Epithelial cell of proximal tubule (primary cell): ENCODE measurements around the gene CTNND2. TPM values are rescaled to one million over a fixed set of nuclear protein-coding genes. Genes with fewer than 3 reads are reported as not detected.

Experiments
- DNase-seq: peaks from one replicate; pipeline ENCODE4 v3.0.0-alpha.2; 2011; ENCODE audit warnings: low read depth
- H3K4me3 ChIP-seq: 2 replicates; pipeline ENCODE4 v1.5.1; 2011; ENCODE audit warnings: low read depth, mild to moderate bottlenecking, low read length
- total RNA-seq: library from RNA; depleted of rRNA; stranded (reverse); fragments of >200 nt; gene quantifications from 2 replicates; pipeline ENCODE4 v1.2.3, GENCODE V29; 2015
- TF ChIP-seq, protein P1 (sequence below): conservative IDR thresholded peaks from 2 replicates; pipeline ENCODE4 v1.5.1; 2012; ENCODE audit warnings: low read depth, mild to moderate bottlenecking, low read length

Gene CTNND2
- total RNA-seq, 1 donor from 2014 or later: 0.12 TPM

DNA sequence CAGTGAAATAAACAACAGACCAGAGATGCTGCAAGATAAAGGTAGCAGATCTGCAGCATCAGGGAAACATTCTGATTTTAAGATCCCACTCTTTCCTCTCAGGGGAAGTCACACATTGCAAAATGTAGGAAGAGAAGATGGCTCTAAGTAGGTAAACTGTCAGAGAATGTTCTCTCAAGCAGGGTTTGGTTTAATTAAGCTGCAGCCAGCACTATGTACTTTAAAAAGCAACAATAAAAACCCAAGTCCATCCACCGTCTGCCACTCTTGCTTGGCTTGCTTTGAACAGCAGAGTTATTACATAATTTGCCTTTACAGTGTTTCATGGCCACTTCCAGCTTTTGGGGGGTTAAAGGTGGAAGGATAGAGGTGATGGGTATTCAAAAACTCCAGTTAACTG is 800.0 kb downstream of the CTNND2 start:
- TF ChIP-seq, protein P1, sequence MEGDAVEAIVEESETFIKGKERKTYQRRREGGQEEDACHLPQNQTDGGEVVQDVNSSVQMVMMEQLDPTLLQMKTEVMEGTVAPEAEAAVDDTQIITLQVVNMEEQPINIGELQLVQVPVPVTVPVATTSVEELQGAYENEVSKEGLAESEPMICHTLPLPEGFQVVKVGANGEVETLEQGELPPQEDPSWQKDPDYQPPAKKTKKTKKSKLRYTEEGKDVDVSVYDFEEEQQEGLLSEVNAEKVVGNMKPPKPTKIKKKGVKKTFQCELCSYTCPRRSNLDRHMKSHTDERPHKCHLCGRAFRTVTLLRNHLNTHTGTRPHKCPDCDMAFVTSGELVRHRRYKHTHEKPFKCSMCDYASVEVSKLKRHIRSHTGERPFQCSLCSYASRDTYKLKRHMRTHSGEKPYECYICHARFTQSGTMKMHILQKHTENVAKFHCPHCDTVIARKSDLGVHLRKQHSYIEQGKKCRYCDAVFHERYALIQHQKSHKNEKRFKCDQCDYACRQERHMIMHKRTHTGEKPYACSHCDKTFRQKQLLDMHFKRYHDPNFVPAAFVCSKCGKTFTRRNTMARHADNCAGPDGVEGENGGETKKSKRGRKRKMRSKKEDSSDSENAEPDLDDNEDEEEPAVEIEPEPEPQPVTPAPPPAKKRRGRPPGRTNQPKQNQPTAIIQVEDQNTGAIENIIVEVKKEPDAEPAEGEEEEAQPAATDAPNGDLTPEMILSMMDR: no peak
- no peak overlapping the region for H3K4me3 ChIP-seq
- no peak for DNase-seq

DNA sequence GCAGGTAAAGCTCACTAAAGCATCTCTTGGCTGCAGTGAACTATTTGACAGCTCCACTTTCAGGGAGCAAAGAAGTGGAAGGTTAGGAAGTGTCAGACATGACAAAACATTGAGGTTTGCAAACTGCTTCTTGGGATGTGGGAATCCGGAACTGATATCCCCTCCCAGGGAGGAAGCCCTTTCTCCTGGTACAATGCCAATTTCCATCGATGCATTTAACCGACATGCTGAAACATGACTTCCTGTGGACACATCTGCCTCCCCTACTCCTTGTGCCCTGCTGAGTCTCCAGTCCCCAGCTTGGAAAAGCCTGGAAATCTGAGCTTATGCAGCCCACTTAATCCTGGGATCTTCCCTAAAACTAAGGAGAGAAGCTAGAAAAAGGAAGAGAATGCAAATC is 820.1 kb downstream of the CTNND2 start:
- TF ChIP-seq, protein P1: no peak
- H3K4me3 ChIP-seq: no peak overlapping the region
- DNase-seq: no peak

DNA sequence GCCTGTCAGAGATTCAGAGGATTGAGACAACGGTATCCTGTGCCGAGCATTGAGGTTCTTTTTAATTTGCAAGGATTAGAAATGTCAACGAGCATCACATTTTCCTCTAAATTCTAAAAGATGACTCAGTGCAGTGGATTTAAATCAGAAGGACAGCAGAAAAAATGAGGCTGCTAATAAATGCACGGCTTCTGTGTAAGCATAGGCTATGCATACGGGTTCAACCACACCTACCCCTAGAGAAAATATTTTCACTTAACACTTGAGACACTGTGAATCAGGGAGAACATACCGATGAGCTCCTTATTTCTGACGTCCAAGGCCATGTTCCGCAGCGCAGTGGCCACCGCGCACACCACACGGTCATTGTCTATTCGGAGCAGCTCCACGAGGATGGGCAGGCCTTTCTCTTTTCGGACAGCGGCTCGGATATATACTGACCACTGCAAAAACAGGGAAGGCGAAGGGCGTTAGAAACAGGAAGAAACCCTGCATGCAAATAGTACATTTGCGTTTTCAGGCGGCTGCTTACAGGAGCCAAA is 821.8 kb downstream of the CTNND2 start:
- no peak for DNase-seq
- TF ChIP-seq, protein P1: no peak
- no peak overlapping the region for H3K4me3 ChIP-seq

DNA sequence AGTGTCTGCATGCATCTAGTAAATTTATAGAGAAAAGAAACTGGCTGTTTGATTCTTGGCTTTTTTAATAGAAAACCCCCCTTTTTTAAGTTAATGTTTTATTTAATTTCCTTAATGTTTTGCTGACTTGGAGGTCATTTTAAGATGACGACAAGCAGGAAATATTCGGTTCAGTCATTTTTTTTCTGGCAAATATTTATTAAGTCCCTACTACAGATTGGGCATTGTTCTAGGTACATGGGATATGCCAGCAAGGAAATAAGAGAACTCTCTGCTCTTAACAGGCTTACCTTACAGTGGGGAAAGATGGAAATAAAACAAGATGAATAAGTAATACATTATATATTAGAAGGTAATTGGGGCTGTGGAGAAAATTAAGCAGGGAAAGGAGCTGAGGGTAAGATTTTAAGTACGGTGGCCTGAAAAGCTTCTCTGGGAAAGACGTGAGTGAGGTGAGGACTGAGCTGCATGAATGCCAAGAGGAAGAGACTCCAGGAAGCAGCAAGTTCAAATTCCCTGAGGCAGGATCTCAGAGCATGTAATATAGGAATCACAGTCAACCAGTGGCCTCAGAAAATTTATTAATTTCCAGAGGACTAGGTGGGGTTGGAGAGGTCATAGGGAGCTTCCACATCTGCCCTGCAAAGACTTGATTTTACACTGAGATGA is 827.2 kb downstream of the CTNND2 start:
- TF ChIP-seq, protein P1: no peak
- DNase-seq: peak; percentile 38
- H3K4me3 ChIP-seq: no peak overlapping the region

DNA sequence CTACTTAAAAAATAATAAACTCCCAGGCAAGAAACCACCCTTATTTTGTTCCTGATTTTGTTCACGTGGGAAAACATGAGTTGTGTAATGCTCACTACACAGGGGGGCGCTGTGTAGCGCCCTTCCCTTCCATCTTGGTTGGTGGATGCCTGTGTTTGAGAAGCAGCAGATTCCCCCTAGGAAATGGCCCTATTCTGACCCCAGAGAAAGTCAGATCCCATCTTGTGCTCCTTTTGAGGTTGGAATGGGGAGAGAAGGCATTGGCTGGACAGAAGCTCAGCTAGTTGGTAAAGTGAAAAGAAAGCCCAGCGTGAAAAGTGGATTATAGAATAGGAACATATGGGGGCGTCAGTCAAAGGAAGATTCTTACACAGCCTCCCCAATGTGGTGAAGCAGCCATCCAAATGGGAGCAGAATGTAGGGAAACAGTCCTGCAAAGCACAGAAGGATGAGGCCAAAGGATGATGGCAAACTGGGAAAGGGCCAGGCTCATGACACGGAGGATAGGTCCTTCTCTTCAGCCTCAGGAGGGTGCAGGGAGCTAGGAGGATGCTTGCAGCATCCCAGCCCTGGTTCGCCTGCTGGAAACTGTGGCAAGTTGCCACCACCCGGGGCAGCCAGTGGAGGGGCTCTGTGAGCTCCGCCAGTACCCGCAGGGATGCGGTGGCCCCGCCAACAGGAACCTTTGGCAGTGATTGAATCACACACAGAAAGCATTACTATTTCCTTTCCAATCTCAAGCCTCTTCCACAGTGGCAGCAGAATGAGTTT is 829.0 kb downstream of the CTNND2 start:
- TF ChIP-seq, protein P1: peak; percentile 36
- H3K4me3 ChIP-seq: no peak overlapping the region
- DNase-seq: no peak

DNA sequence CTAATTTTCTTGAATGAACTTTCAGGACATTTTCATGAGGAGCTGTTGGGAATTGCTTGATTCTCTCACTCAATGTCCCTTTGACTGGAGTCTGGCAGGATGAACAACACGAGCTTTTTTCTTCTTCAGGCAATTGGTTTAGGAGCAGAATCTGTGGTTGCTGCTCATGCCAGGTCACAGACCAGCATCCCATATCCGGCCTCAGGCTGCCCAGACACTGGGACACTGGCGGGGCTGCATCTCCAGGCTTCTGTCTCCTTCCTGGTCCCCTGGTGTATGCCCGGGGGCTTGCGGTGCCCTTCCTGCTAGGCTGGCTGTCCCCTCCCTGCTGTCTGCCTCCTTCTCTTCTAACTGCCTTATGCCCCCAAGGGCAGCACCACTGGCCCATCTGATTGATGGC is 831.7 kb downstream of the CTNND2 start:
- no peak for DNase-seq
- TF ChIP-seq, protein P1: no peak
- H3K4me3 ChIP-seq: no peak overlapping the region
